Endodermal cell (in vitro differentiated cells): ENCODE data around the gene GNAT1. TPM values are rescaled to one million over a fixed set of nuclear protein-coding genes. Genes with fewer than 3 reads are reported as not detected.

ENCODE experiments used
- DNase-seq: peaks from one replicate; pipeline ENCODE4 v3.0.0-alpha.2; 2017
- H3K27ac ChIP-seq: 2 replicates; pipeline ENCODE4 v1.5.1; 2013; ENCODE audit warnings: mild to moderate bottlenecking, low read depth, low read length, moderate library complexity
- H3K27me3 ChIP-seq: 2 replicates; pipeline ENCODE4 v1.6.1; 2013; ENCODE audit warnings: mild to moderate bottlenecking, low read length, moderate library complexity; ENCODE audit not compliant: insufficient read depth, control insufficient read depth, poor library complexity, severe bottlenecking
- H3K36me3 ChIP-seq: 2 replicates; pipeline ENCODE4 v1.7.0; 2013; ENCODE audit warnings: mild to moderate bottlenecking, low read length, moderate library complexity; ENCODE audit not compliant: control insufficient read depth, insufficient read depth
- H3K4me1 ChIP-seq: one replicate; pipeline ENCODE4 v1.7.0; 2013; ENCODE audit warnings: low read length; ENCODE audit not compliant: control insufficient read depth, insufficient read depth
- H3K4me3 ChIP-seq: 2 replicates; pipeline ENCODE4 v1.5.1; 2013; ENCODE audit warnings: mild to moderate bottlenecking, low read length, moderate library complexity
- H3K9ac ChIP-seq: 2 replicates; pipeline ENCODE4 v1.6.1; 2013; ENCODE audit warnings: mild to moderate bottlenecking, low read length, moderate library complexity; ENCODE audit not compliant: poor library complexity, severe bottlenecking; ENCODE audit errors: extremely low read depth
- H3K9me3 ChIP-seq: 2 replicates; pipeline ENCODE4 v1.6.1; 2013; ENCODE audit warnings: mild to moderate bottlenecking, low read length, moderate library complexity; ENCODE audit not compliant: control insufficient read depth
- H3K27ac Mint-ChIP-seq: 2 replicates; pipeline ENCODE4 v1.8.0; 2020; ENCODE audit warnings: mixed read lengths
- H3K27me3 Mint-ChIP-seq: 2 replicates; pipeline ENCODE4 v1.8.0; 2021; ENCODE audit warnings: mild to moderate bottlenecking, mixed read lengths; ENCODE audit not compliant: insufficient read depth
- H3K36me3 Mint-ChIP-seq: 2 replicates; pipeline ENCODE4 v1.8.0; 2020; ENCODE audit warnings: low read depth, mixed read lengths
- H3K4me1 Mint-ChIP-seq: 2 replicates; pipeline ENCODE4 v1.8.0; 2020; ENCODE audit warnings: mixed read lengths
- H3K4me3 Mint-ChIP-seq: 2 replicates; pipeline ENCODE4 v1.8.0; 2020; ENCODE audit warnings: mild to moderate bottlenecking, moderate library complexity, mixed read lengths
- H3K9me3 Mint-ChIP-seq: 2 replicates; pipeline ENCODE4 v1.8.0; 2020; ENCODE audit warnings: mild to moderate bottlenecking, mixed read lengths
- CTCF ChIP-seq: fragments of 200-600 bp; sonication (generic); conservative IDR thresholded peaks from 2 replicates; pipeline ENCODE4 v1.5.0; 2021; ENCODE audit warnings: antibody characterized with exemption, mild to moderate bottlenecking
- WGBS, 2 experiments: methylation state at CpG; one replicate each; pipeline versions ENCODE4 v1.1.5 to v1.1.7; 2013; ENCODE audit warnings: missing lambda C conversion rate in 2 of 2, mixed read lengths in 1 of 2; ENCODE audit not compliant: insufficient coverage in 1 of 2, insufficient read length in 1 of 2; 5-methylcytosine and 5-hydroxymethylcytosine counted together
- total RNA-seq, 2 donors: library from RNA; stranded (reverse); fragmentation: NEBNext Ultra II Directional in 1 of 2; extraction: Animal tissue kit (Norgen Biotek cat#: 25700) in 1 of 2; gene quantifications; 2 replicates in 1 of 2; 3 replicates in 1 of 2; pipeline ENCODE4 v1.2.1, GENCODE V29; 2021

Gene GNAT1
- total RNA-seq, 2 donors from 2014 or later, result 0.42 to 1.2 TPM

- no peak for TF ChIP-seq CTCF
- no peak overlapping the region for H3K9ac ChIP-seq
- H3K36me3 ChIP-seq, result no peaks in the 10 kb centered on the region
- H3K27me3 ChIP-seq, result peaks cover 7% of the 10 kb centered on the region
- H3K36me3 Mint-ChIP-seq, result no peaks in the 10 kb centered on the region
- H3K27ac ChIP-seq, result no peak overlapping the region
- H3K4me1 ChIP-seq, result no peaks in the 10 kb centered on the region
- DNase-seq, result no peak
- H3K9me3 Mint-ChIP-seq, result no peaks in the 10 kb centered on the region
- WGBS, 2 experiments, result 93 to 100% methylated on average over 2 to 3 of the region's 4 CpGs
- peaks cover 20% of the 10 kb centered on the region for H3K27me3 Mint-ChIP-seq
- peaks cover 3% of the 10 kb centered on the region for H3K4me1 Mint-ChIP-seq
- H3K27ac Mint-ChIP-seq, result no peak overlapping the region
- no peaks in the 10 kb centered on the region for H3K9me3 ChIP-seq
- no peak overlapping the region for H3K4me3 Mint-ChIP-seq
- no peak overlapping the region for H3K4me3 ChIP-seq
These were observed 29.6 kb downstream of the GNAT1 start for GRCh38 chr3:50221051-50221410.

GRCh38 chr3:50221411-50222168 is 30.2 kb downstream of the GNAT1 start:
- TF ChIP-seq CTCF, result peak; percentile 74
- H3K4me1 Mint-ChIP-seq, result peaks cover 3% of the 10 kb centered on the region
- H3K27me3 ChIP-seq, result peaks cover 7% of the 10 kb centered on the region
- DNase-seq, result peak; percentile 91
- H3K27ac Mint-ChIP-seq, result no peak overlapping the region
- H3K36me3 ChIP-seq, result no peaks in the 10 kb centered on the region
- no peaks in the 10 kb centered on the region for H3K4me1 ChIP-seq
- H3K27ac ChIP-seq, result no peak overlapping the region
- H3K9me3 Mint-ChIP-seq, result no peaks in the 10 kb centered on the region
- H3K9me3 ChIP-seq, result no peaks in the 10 kb centered on the region
- H3K4me3 Mint-ChIP-seq, result no peak overlapping the region
- H3K9ac ChIP-seq, result no peak overlapping the region
- no peaks in the 10 kb centered on the region for H3K36me3 Mint-ChIP-seq
- WGBS, 2 experiments, result 77 to 78% methylated on average over 10 to 12 of the region's 12 CpGs
- H3K27me3 Mint-ChIP-seq, result peaks cover 25% of the 10 kb centered on the region
- H3K4me3 ChIP-seq, result no peak overlapping the region

GRCh38 chr3:50222169-50222528 is 30.7 kb downstream of the GNAT1 start:
- 70 to 100% methylated on average over 1 of the region's 1 CpG for WGBS, 2 experiments
- Histone ChIP-seq H3K9me3 (no peaks in the 10 kb centered on the region), H3K27me3 (peaks cover 7% of the 10 kb centered on the region), H3K36me3 (no peaks in the 10 kb centered on the region), H3K4me1 (no peaks in the 10 kb centered on the region), H3K27ac (no peak overlapping the region), H3K4me3 (no peak overlapping the region), H3K9ac (no peak overlapping the region)
- DNase-seq, result no peak
- H3K27me3 Mint-ChIP-seq, result peaks cover 30% of the 10 kb centered on the region
- no peak for TF ChIP-seq CTCF
- no peaks in the 10 kb centered on the region for H3K36me3 Mint-ChIP-seq
- no peaks in the 10 kb centered on the region for H3K9me3 Mint-ChIP-seq
- no peak overlapping the region for H3K27ac Mint-ChIP-seq
- H3K4me1 Mint-ChIP-seq, result peaks cover 5% of the 10 kb centered on the region
- H3K4me3 Mint-ChIP-seq, result no peak overlapping the region
